ENCODE data around the gene RIN3. TPM values are rescaled to one million over a fixed set of nuclear protein-coding genes. Genes with fewer than 3 reads are reported as not detected.

RIN3 gene
- total and polyA plus RNA-seq, 10 of the 15 experiments (the other 5 are each of a cell fraction or from before 2014, with no cell fraction given), result 0.91 to 23.3 (median 6.3) TPM

- FAIRE-seq, result no peak
- SMC1A ChIA-PET (ENCODE audit: uncharacterized antibody, unreplicated experiment), result interaction anchor here (0.7 to 1.3 kb wide), 3 partner anchors 46 to 74 kb away, joined by 3 read pairs; no protein-coding TSS in a partner anchor
These were observed 212.8 kb downstream of the RIN3 start for GRCh38 chr14:92726135-92726932.

GRCh38 chr14:92726933-92727262 lies 213.3 kb downstream of the RIN3 start:
- WGBS (ENCODE audit: insufficient coverage, insufficient replicate concordance, low lambda C conversion rate, missing lambda C conversion rate), result over 99% methylated on average over 8 of the region's 8 CpGs
- H3K36me3 ChIP-seq (ENCODE audit: control insufficient read depth in 2 of 2, insufficient read depth in 2 of 2, low read length in 1 of 2), result peaks cover 1 to 3% of the 10 kb centered on the region in 2 experiments; a peak in 3 of 4 replicates
- in situ Hi-C loops (cut with MboI), result no loop called here
- no peak overlapping the region for H2AFZ ChIP-seq (ENCODE audit: control insufficient read depth, low read depth, low read length)
- no TSS peak for BruUV-seq (replicated peaks)
- POLR2A ChIA-PET, result no interaction called here
- no peak for FAIRE-seq
- peaks cover 17% of the 10 kb centered on the region for H3K4me1 ChIP-seq (ENCODE audit: control insufficient read depth, insufficient read depth, low read length)
- DNase-seq (ENCODE audit: low read depth, low spot score), result no peak
- H3K79me2 ChIP-seq (ENCODE audit: control insufficient read depth, insufficient read depth, low read length), result no peaks in the 10 kb centered on the region
- RAD21 ChIA-PET (ENCODE audit: unreplicated experiment), result no interaction called here
- no peaks in the 10 kb centered on the region for H3K27me3 ChIP-seq (replicated peaks in 1 of 2; ENCODE audit: control insufficient read depth in 2 of 2, insufficient read depth in 2 of 2, low read length in 1 of 2)
- ATAC-seq, result no peak
- no peak overlapping the region for H3K27ac ChIP-seq (ENCODE audit: control insufficient read depth, insufficient read depth)
- SMC1A ChIA-PET (ENCODE audit: uncharacterized antibody, unreplicated experiment), result no interaction called here
- CTCF ChIA-PET, result interaction anchor here (1.0 to 1.5 kb wide), 2 partner anchors 13 to 59 kb away, joined by 3 read pairs; no protein-coding TSS in a partner anchor
- no peak overlapping the region for H3K4me2 ChIP-seq (ENCODE audit: control insufficient read depth, insufficient read depth)
- no peak overlapping the region for H3K9ac ChIP-seq (ENCODE audit: control insufficient read depth, insufficient read depth, low read length)
- H3K4me3 ChIP-seq, result no peak overlapping the region
- intact Hi-C loops (cut with micrococcal nuclease; ENCODE audit: unreplicated experiment), result no loop called here
- H3K9me3 ChIP-seq (replicated peaks; ENCODE audit: control insufficient read depth, insufficient read depth, low read length), result peaks cover 5% of the 10 kb centered on the region; the same call in 2 of the 3 replicates
- H4K20me1 ChIP-seq (ENCODE audit: control insufficient read depth, insufficient read depth), result no peaks in the 10 kb centered on the region
- TF ChIP-seq ATF7 (IDR thresholded peaks at IDR 0.05; ENCODE audit: low read depth), result no peak
- no peak for TF ChIP-seq MYB (IDR thresholded peaks at IDR 0.05; ENCODE audit: borderline replicate concordance, low read depth, low read length)
- no peak for TF ChIP-seq BHLHE40 (IDR thresholded peaks at IDR 0.05; ENCODE audit: borderline replicate concordance in 1 of 2, low read depth in 2 of 2, low read length in 1 of 2)
- no peak for TF ChIP-seq NR2C1 (IDR thresholded peaks at IDR 0.05)
- TF ChIP-seq ZBTB4 (CRISPR knock-in tag; IDR thresholded peaks at IDR 0.05), result no peak
- TF ChIP-seq ZNF622 (IDR thresholded peaks at IDR 0.05), result no peak
- no peak for TF ChIP-seq HDGF (IDR thresholded peaks at IDR 0.05)
- no peak for TF ChIP-seq NFYA (IDR thresholded peaks at IDR 0.05; ENCODE audit: borderline replicate concordance, low read depth, low read length)
- no peak for TF ChIP-seq ZNF384 (IDR thresholded peaks at IDR 0.05; ENCODE audit: borderline replicate concordance, low read depth, low read length)

More at GRCh38 chr14:92726135-92726932, 212.8 kb downstream of the RIN3 start:
- Histone ChIP-seq H3K9me3 (replicated peaks; ENCODE audit: control insufficient read depth, insufficient read depth, low read length) (no peaks in the 10 kb centered on the region; the same call in 2 of the 3 replicates), H3K4me1 (ENCODE audit: control insufficient read depth, insufficient read depth, low read length) (peaks cover 17% of the 10 kb centered on the region), H2AFZ (ENCODE audit: control insufficient read depth, low read depth, low read length) (no peak overlapping the region), H3K79me2 (ENCODE audit: control insufficient read depth, insufficient read depth, low read length) (no peaks in the 10 kb centered on the region), H3K36me3 (ENCODE audit: control insufficient read depth in 2 of 2, insufficient read depth in 2 of 2, low read length in 1 of 2) (peaks cover 0 to 4% of the 10 kb centered on the region in 2 experiments; a peak in 1 of 4 replicates), H3K27me3 (replicated peaks in 1 of 2; ENCODE audit: control insufficient read depth in 2 of 2, insufficient read depth in 2 of 2, low read length in 1 of 2) (no peaks in the 10 kb centered on the region), H4K20me1 (ENCODE audit: control insufficient read depth, insufficient read depth) (no peaks in the 10 kb centered on the region), H3K9ac (ENCODE audit: control insufficient read depth, insufficient read depth, low read length) (no peak overlapping the region), H3K27ac (ENCODE audit: control insufficient read depth, insufficient read depth) (no peak overlapping the region), H3K4me2 (ENCODE audit: control insufficient read depth, insufficient read depth) (no peak overlapping the region), H3K4me3 (no peak overlapping the region)
- ChIA-PET CTCF (interaction anchor here (0.8 to 1.5 kb wide), 6 partner anchors 9 to 60 kb away, joined by 3 to 5 read pairs (median 3); no protein-coding TSS in a partner anchor), RAD21 (ENCODE audit: unreplicated experiment) (no interaction called here), POLR2A (interaction anchor here (0.6 to 1.2 kb wide), 4 partner anchors 27 to 1214 kb away, joined by 3 to 4 read pairs (median 4); no protein-coding TSS in a partner anchor)
- TF ChIP-seq WRNIP1 (IDR thresholded peaks at IDR 0.05; ENCODE audit: borderline replicate concordance, low read depth, low read length) (no peak), NR2C1 (IDR thresholded peaks at IDR 0.05) (no peak), EED (IDR thresholded peaks at IDR 0.05; ENCODE audit: low read depth) (no peak), BRCA1 (IDR thresholded peaks at IDR 0.05; ENCODE audit: low read depth, low read length) (no peak)
- ATAC-seq (no peak), DNase-seq (ENCODE audit: low read depth, low spot score) (no peak)
- BruUV-seq (replicated peaks), result no TSS peak
- in situ Hi-C loops (cut with MboI), result no loop called here
- intact Hi-C loops (cut with micrococcal nuclease; ENCODE audit: unreplicated experiment), result no loop called here
- 99% methylated on average over 10 of the region's 12 CpGs for WGBS (ENCODE audit: insufficient coverage, insufficient replicate concordance, low lambda C conversion rate, missing lambda C conversion rate)
